SKM-1 (cell line): ENCODE results near the gene POMT1.

Experiments
- DNase-seq: peaks from one replicate; lab custom pipeline; 2025; ENCODE audit not compliant: unreplicated experiment; lab: John Stamatoyannopoulos, UW

Gene POMT1

DNA sequence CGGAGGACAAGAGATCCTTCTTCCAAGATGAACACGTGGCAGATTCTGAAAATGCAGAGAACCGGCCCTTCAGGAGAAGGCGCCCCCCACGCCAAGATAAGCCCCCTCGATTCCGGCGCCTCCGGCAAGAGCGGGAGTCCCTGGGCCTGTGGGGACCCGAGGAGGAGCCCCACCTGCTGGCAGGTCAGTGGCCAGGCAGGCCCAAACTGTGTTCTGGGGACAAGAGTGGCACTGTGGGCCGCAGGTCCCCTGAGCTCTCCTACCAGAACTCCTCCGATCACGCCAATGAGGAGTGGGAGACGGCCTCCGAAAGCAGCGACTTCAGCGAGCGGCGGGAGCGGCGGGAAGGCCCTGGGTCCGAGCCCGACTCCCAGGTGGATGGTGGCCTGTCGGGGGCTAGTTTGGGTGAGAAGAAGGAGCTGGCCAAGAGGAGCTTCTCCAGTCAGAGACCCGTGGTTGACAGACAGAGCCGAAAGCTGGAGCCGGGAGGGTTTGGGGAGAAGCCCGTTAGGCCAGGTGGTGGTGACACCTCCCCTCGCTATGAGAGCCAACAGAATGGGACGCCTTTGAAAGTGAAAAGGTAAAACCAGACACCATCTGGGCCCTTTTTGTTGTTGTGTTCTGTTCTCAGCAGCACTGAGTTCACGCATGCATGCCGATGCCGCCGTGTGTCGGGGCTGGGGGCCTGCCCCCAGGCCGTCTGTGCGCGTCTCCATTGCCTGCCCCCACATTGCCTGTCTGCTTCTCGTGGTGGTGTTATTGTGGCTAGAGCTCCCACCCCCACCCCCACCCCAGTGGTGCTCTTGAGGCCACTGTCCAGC, 26.6 kb upstream of the POMT1 start:
- DNase-seq: no peak

DNA sequence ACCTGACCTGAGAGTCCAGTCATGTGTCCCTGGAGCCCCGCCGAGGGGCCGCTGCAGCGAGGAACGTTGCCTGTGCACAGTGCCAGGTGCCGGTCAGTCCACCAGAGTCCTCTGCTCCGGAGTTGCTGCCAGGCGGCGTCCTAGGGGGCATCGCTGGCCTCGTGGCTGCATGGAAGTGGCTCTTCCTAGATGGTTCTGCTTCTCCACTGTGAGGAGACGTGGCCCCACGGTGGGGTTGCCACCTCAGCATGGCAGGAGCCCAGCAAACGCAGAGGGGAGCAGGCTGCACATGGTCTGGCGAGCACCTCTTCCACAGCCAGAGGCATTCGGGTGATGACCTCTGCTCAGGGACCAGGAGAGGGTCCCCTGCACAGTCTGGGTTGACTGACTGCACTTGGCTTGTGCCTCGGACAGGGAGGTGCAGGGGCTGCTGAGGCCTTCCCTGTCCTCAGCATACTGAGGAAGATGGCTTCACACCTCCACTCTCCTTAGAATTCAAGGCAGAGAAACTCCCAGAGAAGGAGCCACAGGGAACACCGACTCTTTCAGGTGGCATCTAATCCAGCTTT, 25.9 kb upstream of the POMT1 start:
- no peak for DNase-seq

DNA sequence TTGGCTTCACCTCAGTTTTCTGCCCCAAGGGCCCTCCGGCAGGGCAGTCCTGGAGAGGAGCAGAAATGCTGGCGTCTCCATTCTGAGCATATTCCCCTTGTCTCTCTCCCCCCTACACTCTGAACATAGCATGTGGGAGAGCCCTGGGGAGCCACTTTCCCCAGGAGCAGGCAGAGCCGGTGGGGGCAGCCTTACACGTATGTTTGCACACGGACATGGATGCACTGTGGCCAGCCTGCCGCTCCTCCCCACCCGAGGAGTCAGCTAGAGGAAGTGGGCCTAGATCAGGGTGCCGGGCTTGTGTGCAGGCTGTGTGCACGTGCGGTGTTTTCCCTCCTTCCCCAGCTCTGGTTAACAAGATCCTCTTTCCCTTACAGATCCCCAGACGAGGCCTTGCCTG, 25.4 kb upstream of the POMT1 start:
- no peak for DNase-seq

DNA sequence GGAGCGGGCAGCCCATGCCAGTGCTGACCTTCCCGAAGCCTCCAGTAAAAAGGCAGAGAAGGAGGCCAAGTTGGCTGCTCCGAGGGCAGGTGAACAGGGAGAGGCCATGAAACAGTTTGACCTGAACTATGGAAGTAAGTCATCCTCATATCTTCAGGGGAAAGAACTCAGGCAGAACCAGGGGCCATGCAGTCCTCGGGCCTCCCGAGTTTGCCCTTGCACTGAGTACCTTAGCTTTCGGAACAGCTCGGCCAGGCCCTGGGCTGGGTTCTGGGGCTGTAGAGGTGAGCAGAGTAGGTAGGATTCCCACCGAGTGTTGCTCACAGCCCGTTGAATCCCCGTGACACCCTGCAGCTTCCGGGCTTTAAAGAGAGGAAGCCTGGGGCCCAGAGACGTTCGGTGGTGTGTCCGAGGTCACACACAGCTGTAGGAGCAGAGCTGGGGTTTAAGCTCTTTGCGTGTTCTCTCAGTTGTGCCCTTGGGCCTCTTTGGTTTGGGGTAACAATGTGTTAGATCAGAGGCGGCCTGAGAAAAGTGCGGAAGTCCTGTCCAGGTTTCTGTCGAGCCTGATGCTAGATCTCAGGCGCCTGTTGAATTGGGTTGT, 24.8 kb upstream of the POMT1 start:
- no peak for DNase-seq

DNA sequence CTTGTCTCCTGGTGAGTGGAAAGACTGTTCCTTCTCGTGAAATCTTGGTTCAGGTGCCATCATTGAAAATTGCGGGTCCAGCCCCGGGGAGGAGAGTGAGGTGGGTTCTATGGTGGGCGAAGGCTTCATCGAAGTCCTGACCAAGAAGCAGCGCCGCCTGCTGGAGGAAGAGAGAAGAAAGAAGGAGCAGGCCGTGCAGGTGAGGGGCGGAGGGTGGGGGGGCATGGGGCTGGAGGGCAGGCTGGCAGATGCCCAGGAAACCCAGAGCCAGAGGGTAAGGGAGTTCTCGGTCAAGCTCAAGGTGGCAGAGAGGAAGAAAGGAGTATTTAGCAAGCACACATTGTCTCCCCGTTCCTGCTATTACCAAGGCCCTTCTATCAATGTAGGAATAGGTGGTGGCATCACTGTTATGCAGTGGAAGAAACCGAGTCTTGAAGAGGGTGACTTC, 24.3 kb upstream of the POMT1 start:
- no peak for DNase-seq

DNA sequence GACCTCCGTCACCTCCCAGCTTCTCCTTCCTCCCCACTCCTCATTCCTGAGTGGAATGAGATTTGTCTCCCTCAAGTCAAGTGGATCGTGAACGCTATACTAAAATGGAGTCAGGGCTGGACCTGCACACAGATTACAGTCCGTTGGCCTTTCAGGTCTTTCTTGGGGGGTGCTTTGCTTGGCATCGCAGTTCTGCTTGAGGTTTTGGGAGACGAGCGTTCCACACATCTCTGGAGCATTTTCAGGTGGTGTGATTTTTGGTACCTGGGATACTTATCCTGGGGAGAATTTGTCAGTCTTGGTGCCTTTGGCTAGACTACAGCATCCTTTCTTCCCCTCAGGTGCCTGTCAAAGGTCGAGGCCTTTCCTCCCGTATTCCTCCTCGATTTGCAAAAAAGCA, 23.8 kb upstream of the POMT1 start:
- DNase-seq: no peak

DNA sequence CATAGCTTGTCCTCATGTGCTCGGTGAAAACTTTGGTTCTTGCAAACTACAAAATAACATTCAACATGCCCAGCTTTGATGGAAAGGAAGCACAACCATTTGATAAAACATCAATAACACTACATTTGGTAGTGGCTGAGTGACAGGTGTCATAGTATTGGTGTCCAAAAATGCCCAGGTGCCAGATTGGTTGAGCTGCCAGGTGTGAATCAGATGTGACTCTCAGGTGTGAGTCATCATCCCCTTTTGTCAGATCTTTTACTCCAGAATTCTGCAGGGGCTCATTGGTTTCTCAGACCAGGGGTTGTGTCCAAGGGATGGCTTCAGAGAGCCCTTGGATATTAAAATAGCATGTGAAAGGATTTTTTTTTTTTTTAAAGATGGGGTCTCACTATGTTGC, 22.5 kb upstream of the POMT1 start:
- DNase-seq: no peak

DNA sequence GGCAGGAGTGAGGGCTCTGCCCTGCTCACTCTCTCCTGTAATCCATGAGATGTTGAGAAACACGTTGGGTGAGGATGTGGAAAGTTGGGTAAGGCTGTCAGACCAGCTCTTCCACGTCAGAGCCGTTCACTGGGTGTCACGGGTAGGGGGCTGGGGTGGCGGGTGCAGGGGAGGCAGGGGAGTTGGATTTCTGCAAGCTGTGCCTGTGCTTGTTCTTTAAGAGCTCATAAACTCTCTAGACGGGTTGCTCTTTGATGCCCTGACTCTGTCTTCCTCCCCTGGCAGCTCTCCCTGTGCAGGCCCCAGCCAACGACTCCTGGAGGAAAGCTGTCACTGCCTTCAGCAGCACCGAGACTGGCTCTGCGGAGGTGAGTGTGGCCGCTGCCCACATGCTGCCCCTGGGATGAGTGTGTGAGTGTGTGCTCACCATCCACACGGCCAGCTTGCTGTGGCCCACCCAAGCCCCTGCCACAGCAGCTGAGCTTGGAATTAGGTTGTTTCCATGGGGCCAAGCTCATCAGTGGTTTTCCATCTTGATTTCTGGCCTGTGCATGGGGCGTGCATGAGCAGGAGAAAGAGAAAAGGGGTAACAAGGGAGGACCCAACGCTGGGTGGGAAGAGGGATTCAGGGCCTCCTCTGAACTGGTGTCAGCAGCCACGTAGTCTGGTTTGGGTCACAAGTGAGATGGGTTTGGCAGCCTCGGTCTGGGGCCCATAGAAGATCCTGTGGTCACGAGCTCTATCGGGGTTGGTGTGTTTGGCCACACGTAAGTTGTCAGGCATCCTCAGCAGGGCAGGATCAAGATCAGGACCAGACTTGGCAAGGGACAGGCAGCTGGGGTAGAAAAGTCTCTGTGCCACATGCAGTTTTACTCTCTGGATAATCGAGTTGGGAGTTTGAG, 21.0 kb upstream of the POMT1 start:
- DNase-seq: no peak

DNA sequence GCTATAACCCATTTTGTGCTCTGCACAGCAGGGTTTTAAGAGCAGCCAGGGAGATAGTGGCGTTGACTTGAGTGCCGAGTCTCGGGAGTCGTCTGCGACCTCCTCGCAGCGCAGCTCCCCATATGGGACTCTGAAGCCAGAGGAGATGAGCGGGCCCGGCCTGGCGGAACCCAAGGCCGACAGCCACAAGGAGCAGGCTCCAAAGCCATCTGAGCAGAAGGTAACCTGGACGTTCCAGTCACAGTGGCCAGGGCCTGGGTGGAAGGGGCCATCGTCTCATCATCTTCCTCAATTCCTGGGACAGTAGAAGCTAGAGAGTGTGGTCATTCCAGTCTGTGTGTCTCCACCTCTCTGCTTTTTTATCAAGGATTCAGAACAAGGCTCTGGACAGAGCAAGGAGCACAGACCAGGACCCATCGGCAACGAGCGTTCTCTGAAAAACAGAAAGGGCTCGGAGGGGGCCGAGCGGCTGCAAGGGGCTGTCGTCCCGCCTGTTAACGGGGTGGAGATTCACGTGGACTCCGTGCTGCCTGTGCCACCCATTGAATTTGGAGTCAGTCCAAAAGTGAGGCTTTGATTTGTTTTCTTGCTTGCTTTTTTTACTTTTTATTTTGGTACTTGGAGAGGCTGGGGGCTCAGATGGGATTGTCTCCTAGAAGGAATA, 20.2 kb upstream of the POMT1 start:
- DNase-seq: no peak

DNA sequence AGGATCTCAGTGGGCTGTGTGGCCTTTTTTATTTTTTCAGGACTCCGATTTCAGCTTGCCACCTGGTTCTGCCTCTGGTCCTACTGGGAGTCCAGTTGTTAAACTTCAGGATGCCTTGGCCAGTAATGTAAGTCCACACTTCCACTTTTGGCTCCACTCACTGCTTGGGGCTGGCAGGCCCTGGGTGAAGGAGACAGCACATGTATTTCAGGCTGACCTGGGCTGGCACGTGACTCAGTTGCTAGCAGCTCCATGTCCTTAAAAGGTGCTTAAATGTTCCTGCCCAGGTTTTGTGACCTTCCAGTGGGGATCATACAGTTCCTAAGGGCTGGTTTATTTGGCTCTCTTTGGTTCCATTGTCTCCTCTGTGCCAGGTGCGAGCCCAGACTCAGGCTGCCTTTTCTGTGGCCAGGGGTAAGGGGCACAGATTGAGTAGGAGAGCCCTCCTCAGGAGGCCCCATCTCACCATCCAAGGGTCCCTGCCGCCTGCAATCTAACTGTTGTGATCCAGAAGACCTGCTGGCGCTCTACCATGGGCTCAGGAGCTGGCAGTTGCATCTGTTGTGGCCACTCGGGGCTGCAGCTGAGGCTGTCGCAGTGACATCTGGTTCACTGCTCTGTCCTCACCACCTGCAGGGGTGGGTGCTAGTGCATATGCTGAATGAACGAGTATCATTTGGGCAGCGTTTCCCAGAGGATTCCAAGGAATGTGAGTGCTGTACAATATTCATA, 19.2 kb upstream of the POMT1 start:
- no peak for DNase-seq

DNA sequence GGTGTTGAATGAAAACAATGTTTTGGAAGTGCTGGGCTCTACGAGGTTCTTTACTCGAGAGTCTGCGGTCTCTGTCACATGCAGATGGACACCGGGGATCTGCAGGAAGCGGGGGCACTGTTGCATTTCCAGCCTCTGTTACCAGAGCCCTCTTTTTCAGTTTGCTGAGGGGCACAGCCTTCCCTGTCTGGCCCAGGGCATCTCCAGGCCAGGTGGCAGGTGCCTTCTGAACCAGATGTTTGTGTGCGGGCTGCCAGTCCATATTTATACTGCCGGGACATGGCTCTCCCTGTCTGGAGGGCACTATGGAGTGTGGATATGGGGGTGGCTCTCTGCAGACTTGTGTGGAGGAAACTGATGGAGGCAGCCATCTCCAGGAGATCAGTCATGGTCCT, 18.7 kb upstream of the POMT1 start:
- no peak for DNase-seq

DNA sequence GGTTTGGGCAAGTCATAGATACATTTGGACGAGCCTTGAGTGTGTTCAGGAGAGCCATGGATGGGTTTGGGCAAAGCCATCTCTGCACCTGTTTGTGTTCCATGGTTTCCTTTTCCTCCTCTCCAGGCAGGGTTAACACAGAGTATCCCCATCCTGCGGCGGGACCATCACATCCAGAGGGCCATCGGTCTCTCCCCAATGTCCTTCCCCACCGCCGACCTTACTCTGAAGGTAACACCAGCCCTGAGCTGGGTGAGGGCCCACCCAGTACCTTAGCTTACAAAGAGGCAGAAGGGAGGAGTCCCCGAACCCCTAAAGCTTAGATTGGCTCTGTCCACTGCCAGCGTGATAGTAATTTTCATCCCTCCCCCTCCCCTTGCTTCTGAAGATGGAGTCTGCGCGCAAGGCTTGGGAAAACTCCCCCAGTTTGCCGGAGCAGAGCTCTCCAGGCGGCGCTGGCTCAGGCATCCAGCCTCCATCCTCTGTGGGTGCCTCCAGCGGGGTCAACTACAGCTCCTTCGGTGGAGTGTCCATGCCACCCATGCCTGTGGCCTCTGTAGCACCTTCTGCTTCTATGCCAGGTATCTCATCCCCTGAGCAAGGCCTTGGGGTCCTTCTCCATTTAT, 18.0 kb upstream of the POMT1 start:
- DNase-seq: no peak

DNA sequence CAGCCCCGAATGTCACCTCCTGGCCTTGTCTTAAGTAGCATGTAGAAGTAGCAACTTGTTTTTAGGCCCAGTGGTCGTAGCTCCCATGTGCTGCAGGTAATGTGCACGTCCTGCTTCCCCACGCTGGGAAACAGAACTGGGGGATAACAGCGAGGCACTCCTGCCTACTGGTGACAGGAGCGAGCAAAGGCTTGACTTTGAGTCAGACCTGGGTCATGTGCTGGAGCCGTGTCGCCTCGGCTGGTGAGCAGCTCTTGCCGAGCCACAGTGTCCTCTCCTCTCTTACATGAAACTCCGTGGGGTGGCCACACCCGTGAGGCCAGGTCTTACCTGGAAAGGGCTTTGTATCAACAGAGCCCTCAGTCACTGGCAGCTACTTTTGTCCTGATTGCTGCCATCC, 17.5 kb upstream of the POMT1 start:
- DNase-seq: no peak

DNA sequence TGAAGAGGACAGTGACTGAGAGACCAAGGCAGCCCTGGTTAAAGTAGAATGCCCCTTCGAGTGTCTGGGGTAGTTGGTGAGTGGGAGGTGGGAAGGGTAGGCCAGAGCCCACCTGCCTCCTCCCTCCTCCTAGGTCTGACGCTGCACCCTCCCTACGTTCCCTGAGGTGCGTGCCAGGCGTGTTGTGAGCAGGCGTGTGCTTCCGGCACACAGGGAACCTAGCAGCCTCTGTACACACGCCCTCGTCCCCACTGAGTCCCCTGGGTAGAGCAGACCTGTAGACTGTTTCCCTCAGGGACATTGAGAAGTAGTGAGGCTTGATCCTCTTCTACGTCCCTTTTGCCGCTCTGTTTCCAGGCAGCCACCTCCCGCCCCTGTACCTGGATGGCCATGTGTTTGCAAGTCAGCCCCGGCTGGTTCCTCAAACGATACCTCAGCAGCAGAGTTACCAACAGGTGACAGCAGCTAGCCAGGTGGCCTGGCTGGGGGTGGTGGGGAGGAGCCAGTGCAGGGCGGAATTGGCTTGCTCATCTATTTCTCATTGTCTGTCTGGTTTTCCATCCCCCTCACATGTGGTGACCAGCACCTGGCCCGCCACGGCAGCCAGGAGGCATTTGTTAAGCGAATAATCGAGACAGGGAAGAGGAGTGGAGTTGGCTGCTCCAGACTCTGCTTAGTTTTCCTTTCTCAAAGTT, 16.8 kb upstream of the POMT1 start:
- no peak for DNase-seq

DNA sequence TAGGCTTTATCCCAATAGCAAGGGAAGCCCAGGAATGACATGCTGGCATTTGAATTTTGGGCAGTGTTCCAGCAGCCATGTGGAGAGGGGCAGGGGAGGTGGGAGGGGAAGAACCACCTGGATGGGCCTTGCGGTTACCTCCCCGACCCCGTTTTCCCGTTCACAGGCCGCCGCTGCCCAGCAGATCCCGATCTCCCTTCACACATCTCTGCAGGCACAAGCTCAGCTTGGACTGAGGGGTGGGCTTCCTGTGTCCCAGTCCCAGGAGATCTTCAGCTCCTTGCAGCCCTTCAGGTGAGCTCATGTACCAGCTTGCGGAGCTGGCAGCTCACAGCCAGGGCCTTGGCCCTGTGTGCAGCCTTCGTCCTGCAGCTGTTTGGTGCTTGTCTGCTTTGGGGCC, 15.7 kb upstream of the POMT1 start:
- no peak for DNase-seq

DNA sequence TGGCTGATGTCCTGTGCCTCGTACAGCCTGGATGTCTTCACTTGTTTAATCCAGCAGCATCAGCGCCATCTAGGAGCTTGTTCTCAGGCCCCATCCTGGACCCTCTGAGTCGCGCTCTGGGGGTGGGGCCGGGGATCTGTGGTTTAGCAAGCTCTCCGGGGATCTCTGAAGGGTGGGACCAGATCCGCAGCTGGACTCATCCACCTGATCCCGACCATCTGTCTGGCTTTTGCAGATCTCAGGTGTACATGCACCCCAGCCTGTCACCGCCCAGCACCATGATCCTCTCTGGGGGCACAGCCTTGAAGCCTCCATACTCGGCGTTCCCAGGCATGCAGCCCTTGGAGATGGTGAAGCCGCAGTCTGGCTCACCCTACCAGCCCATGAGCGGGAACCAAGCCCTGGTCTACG, 15.1 kb upstream of the POMT1 start:
- DNase-seq: no peak

DNA sequence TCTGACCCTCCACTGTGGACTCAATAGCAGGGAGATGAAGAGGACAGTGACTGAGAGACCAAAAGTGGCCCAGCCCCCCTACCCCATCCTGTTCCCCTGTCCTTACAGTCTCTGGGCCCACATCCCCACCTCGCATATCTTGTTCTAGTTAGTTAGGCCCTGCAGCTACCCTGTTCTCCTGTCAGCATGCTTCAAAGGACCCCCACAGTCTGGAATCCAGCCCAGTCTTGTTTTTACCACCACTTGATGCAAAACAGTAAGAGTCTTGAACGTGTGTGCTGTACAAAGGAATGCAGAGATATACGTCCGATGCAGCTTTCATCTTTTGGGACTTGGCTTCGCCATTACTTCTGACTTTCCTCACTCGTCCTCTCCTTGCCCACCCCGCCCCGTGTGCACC, 12.2 kb upstream of the POMT1 start:
- no peak for DNase-seq

DNA sequence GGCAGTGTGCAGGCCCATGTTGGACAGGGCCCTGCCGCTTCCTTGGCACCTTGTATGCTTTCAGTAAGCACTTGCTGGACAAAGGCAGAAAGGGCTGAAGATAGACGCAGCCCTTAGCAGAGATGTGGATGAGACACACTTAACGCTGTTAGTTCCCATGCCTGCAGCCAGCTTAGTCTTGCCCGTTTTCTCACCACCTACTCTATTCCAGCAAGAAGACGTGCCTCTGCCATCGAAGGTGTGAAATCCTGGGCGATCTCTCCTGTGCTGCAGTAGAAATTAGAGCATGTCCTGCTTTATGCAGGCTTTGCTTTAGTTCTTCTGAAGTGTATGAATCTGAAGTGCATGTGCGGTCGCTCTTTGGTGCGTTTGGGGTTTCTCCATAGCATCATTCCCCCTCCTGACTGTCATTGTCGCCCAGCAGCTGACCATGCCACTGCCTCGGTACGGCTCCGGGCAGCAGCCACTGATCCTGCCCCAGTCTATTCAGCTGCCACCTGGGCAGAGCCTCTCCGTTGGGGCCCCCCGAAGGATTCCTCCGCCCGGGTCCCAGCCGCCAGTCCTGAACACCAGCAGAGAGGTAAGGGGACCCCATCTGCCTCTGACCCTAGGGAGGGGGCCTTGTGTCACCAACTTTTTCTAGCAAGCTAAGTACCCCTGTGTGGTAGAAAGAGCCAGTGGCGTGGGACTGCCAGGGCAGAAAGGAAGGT, 11.6 kb upstream of the POMT1 start:
- no peak for DNase-seq

DNA sequence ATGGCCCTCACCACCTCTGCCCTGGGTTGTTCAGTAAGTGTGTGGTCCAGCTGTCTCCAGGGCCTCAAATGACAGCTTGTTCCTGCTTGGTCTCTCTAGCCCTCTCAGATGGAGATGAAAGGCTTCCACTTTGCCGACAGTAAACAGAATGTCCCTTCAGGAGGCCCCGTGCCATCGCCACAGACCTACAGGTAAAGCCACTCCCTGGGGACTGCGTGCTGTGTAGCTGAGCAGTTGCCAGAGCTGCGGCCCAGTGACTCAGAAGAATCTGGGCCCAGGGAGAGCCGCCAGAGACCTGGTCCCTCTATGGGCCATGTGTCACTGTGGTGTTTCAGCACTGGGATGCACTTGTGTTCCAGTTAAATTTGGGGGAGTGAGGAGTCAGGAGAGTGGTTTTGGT, 10.6 kb upstream of the POMT1 start:
- no peak for DNase-seq
